Measurements from ENCODE around the gene SREBF1.

The SREBF1 gene

GRCh38 chr17:17842111-17842876, 5.5 kb upstream of the SREBF1 start:
- Histone ChIP-seq H3K9me3 (ENCODE audit: insufficient read depth, low read length, severe bottlenecking) (no peaks in the 10 kb centered on the region), H3K27ac (ENCODE audit: low read length) (no peak overlapping the region), H3K27me3 (ENCODE audit: insufficient read depth, low read length, poor library complexity) (no peaks in the 10 kb centered on the region), H3K36me3 (ENCODE audit: insufficient read depth, low read length) (no peaks in the 10 kb centered on the region), H3K4me3 (ENCODE audit: low read depth in 1 of 2, low read length in 2 of 2) (no peak overlapping the region), H4K20me1 (ENCODE audit: insufficient read depth, low read length) (0 out of 2 replicates have a peak, but pooled peaks cover 4% of the 10 kb centered on the region), H3K79me2 (ENCODE audit: insufficient read depth, low read length) (no peaks in the 10 kb centered on the region), H3K9ac (ENCODE audit: low read depth, low read length) (no peak overlapping the region), H3K4me1 (ENCODE audit: insufficient read depth, low read length) (peaks cover 13% of the 10 kb centered on the region), H2AFZ (ENCODE audit: low read depth, low read length) (no peak overlapping the region), H3K4me2 (ENCODE audit: insufficient read depth, low read length) (no peak overlapping the region)
- ATAC-seq (ENCODE audit: insufficient read depth, low read depth) (no peak), DNase-seq (no peak)
- TF ChIP-seq, protein P1, sequence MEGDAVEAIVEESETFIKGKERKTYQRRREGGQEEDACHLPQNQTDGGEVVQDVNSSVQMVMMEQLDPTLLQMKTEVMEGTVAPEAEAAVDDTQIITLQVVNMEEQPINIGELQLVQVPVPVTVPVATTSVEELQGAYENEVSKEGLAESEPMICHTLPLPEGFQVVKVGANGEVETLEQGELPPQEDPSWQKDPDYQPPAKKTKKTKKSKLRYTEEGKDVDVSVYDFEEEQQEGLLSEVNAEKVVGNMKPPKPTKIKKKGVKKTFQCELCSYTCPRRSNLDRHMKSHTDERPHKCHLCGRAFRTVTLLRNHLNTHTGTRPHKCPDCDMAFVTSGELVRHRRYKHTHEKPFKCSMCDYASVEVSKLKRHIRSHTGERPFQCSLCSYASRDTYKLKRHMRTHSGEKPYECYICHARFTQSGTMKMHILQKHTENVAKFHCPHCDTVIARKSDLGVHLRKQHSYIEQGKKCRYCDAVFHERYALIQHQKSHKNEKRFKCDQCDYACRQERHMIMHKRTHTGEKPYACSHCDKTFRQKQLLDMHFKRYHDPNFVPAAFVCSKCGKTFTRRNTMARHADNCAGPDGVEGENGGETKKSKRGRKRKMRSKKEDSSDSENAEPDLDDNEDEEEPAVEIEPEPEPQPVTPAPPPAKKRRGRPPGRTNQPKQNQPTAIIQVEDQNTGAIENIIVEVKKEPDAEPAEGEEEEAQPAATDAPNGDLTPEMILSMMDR (IDR thresholded peaks at IDR 0.05; ENCODE audit: borderline replicate concordance, extremely low read depth, low read length, poor library complexity, severe bottlenecking), result no peak
- no peak for TF ChIP-seq EZH2 (IDR thresholded peaks at IDR 0.05; ENCODE audit: borderline replicate concordance, low read depth, low read length, severe bottlenecking)

GRCh38 chr17:17841601-17842025, 4.8 kb upstream of the SREBF1 start:
- Histone ChIP-seq H3K79me2 (ENCODE audit: insufficient read depth, low read length) (no peaks in the 10 kb centered on the region; the same call in 1 of the 2 replicates), H3K27ac (ENCODE audit: low read length) (no peak overlapping the region), H3K4me3 (ENCODE audit: low read depth in 1 of 2, low read length in 2 of 2) (no peak overlapping the region), H3K36me3 (ENCODE audit: insufficient read depth, low read length) (peaks cover under 1% of the 10 kb centered on the region; the same call in 1 of the 2 replicates), H3K4me2 (ENCODE audit: insufficient read depth, low read length) (no peak overlapping the region), H3K9me3 (ENCODE audit: insufficient read depth, low read length, severe bottlenecking) (no peaks in the 10 kb centered on the region), H4K20me1 (ENCODE audit: insufficient read depth, low read length) (0 out of 2 replicates have a peak, but pooled peaks cover 4% of the 10 kb centered on the region), H2AFZ (ENCODE audit: low read depth, low read length) (no peak overlapping the region), H3K9ac (ENCODE audit: low read depth, low read length) (no peak overlapping the region), H3K27me3 (ENCODE audit: insufficient read depth, low read length, poor library complexity) (no peaks in the 10 kb centered on the region), H3K4me1 (ENCODE audit: insufficient read depth, low read length) (peaks cover 20% of the 10 kb centered on the region)
- TF ChIP-seq EZH2 (IDR thresholded peaks at IDR 0.05; ENCODE audit: borderline replicate concordance, low read depth, low read length, severe bottlenecking), result no peak
- TF ChIP-seq, protein P1 (IDR thresholded peaks at IDR 0.05; ENCODE audit: borderline replicate concordance, extremely low read depth, low read length, poor library complexity, severe bottlenecking), result no peak
- no peak for DNase-seq
- ATAC-seq (ENCODE audit: insufficient read depth, low read depth), result no peak

GRCh38 chr17:17840751-17841591, 4.2 kb upstream of the SREBF1 start:
- Histone ChIP-seq H3K27ac (ENCODE audit: low read length) (no peak overlapping the region), H3K79me2 (ENCODE audit: insufficient read depth, low read length) (no peaks in the 10 kb centered on the region; the same call in 1 of the 2 replicates), H3K27me3 (ENCODE audit: insufficient read depth, low read length, poor library complexity) (no peaks in the 10 kb centered on the region), H2AFZ (ENCODE audit: low read depth, low read length) (no peak overlapping the region), H3K4me1 (ENCODE audit: insufficient read depth, low read length) (peaks cover 26% of the 10 kb centered on the region), H3K4me3 (ENCODE audit: low read depth in 1 of 2, low read length in 2 of 2) (no peak overlapping the region), H3K9ac (ENCODE audit: low read depth, low read length) (no peak overlapping the region), H3K4me2 (ENCODE audit: insufficient read depth, low read length) (no peak overlapping the region), H3K36me3 (ENCODE audit: insufficient read depth, low read length) (peaks cover 4% of the 10 kb centered on the region; the same call in 1 of the 2 replicates), H4K20me1 (ENCODE audit: insufficient read depth, low read length) (0 out of 2 replicates have a peak, but pooled peaks cover 4% of the 10 kb centered on the region), H3K9me3 (ENCODE audit: insufficient read depth, low read length, severe bottlenecking) (no peaks in the 10 kb centered on the region)
- no peak for DNase-seq
- no peak for TF ChIP-seq EZH2 (IDR thresholded peaks at IDR 0.05; ENCODE audit: borderline replicate concordance, low read depth, low read length, severe bottlenecking)
- TF ChIP-seq, protein P1 (IDR thresholded peaks at IDR 0.05; ENCODE audit: borderline replicate concordance, extremely low read depth, low read length, poor library complexity, severe bottlenecking), result no peak
- no peak for ATAC-seq (ENCODE audit: insufficient read depth, low read depth)
